OCI-LY1 (cell line): ENCODE data around the gene FGF14.

Source experiments
- CTCF ChIP-seq: fragments of 200-600 bp; sonication (generic), shearing (Covaris generic); IDR thresholded peaks from 2 replicates; pipeline ENCODE4 v1.5.1; 2017; ENCODE audit warnings: mild to moderate bottlenecking, antibody characterized with exemption, low read length, moderate library complexity, mixed read lengths
- EZH2 ChIP-seq: fragments of 200-600 bp; sonication (generic), shearing (Covaris generic); IDR thresholded peaks from 2 replicates; pipeline ENCODE4 v1.8.0; 2017; ENCODE audit warnings: borderline replicate concordance, mixed run types, mild to moderate bottlenecking, antibody characterized with exemption, low read length, moderate library complexity, mixed read lengths

GRCh38 chr13:102103469-102103868 lies 298.4 kb downstream of the FGF14 start:
- TF ChIP-seq EZH2 (no peak), CTCF (no peak)
